Ovary (tissue), 3 donors: ENCODE results near the gene TMEM272.

Experiments
- EP300 ChIP-seq: sonication (generic); formaldehyde crosslinking; IDR thresholded peaks from one replicate; pipeline ENCODE4 v1.6.1; 2017; ENCODE audit warnings: antibody characterized with exemption
- POLR2A ChIP-seq: fragments of 450-650 bp; IDR thresholded peaks from one replicate; pipeline ENCODE4 v1.6.1; 2017; ENCODE audit warnings: antibody characterized with exemption, mild to moderate bottlenecking, moderate library complexity
- TF ChIP-seq, protein P1 (sequence below), 3 donors: fragments of 450-650 bp in 2 of 3; fragments of 200-600 bp in 1 of 3; IDR thresholded peaks; one replicate each; pipeline versions ENCODE4 v1.5.1 to v1.8.0; 2016 to 2022; ENCODE audit warnings: antibody characterized with exemption in 3 of 3, mild to moderate bottlenecking in 1 of 3
- donor health status: DM: no; HTN: no; CAD: no.

DNA sequence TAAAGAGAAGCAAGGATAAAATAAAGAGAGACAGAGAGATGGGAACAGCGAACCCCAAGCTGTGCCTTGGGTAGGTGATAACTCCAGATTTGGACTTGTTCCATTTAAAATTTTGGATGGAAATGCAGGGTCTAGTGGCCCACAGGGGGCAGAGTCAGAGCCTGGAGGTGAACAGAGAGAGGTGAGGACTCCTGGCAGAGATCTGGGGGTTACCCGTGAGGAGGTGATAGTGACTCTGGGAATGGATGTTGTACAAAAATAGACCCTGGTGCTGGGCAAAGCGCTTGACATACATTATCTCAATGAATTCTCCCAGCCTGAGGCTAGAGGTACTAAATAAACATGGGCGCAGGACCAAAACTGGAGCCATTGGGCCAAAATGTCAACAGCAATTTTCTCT, 26.7 kb downstream of the TMEM272 start:
- TF ChIP-seq, protein P1, sequence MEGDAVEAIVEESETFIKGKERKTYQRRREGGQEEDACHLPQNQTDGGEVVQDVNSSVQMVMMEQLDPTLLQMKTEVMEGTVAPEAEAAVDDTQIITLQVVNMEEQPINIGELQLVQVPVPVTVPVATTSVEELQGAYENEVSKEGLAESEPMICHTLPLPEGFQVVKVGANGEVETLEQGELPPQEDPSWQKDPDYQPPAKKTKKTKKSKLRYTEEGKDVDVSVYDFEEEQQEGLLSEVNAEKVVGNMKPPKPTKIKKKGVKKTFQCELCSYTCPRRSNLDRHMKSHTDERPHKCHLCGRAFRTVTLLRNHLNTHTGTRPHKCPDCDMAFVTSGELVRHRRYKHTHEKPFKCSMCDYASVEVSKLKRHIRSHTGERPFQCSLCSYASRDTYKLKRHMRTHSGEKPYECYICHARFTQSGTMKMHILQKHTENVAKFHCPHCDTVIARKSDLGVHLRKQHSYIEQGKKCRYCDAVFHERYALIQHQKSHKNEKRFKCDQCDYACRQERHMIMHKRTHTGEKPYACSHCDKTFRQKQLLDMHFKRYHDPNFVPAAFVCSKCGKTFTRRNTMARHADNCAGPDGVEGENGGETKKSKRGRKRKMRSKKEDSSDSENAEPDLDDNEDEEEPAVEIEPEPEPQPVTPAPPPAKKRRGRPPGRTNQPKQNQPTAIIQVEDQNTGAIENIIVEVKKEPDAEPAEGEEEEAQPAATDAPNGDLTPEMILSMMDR (IDR thresholded peaks at IDR 0.05), result no peak
- no peak for TF ChIP-seq POLR2A
- TF ChIP-seq EP300, result no peak
